Thyroid gland (tissue), 4 donors: ENCODE measurements around the gene ODAD4. TPM values are rescaled to one million over a fixed set of nuclear protein-coding genes. Genes with fewer than 3 reads are reported as not detected.

Experiments used
- DNase-seq, 2 donors: peaks; one replicate each; pipeline ENCODE4 v3.0.0-alpha.2; 2019
- H3K27ac ChIP-seq, 3 donors: fragments of 200-600 bp; sonication (generic); 1 replicate in 2 of 3; 2 replicates in 1 of 3; pipeline ENCODE4 v1.5.1; 2016 to 2019; ENCODE audit warnings: mild to moderate bottlenecking in 1 of 3, moderate library complexity in 1 of 3
- H3K27me3 ChIP-seq: fragments of 200-600 bp; sonication (generic); one replicate; pipeline ENCODE4 v1.5.1; 2019
- H3K36me3 ChIP-seq, 2 donors: fragments of 200-600 bp; sonication (generic); one replicate each; pipeline ENCODE4 v1.5.1; 2016 to 2019
- H3K4me1 ChIP-seq, 2 donors: fragments of 200-600 bp; sonication (generic); one replicate each; pipeline ENCODE4 v1.5.1; 2017 to 2019
- H3K4me3 ChIP-seq, 3 donors: fragments of 200-600 bp; sonication (generic); replicated peaks in 1 of 3; 1 replicate in 2 of 3; 2 replicates in 1 of 3; pipeline ENCODE4 v1.5.1; 2016; ENCODE audit warnings: mild to moderate bottlenecking in 1 of 3
- H3K9me3 ChIP-seq: fragments of 200-600 bp; sonication (generic); one replicate; pipeline ENCODE4 v1.5.1; 2017
- POLR2A ChIP-seq, 2 donors: fragments of 450-650 bp; IDR thresholded peaks; one replicate each; pipeline ENCODE4 v1.6.1; 2017; ENCODE audit warnings: antibody characterized with exemption in 2 of 2, mild to moderate bottlenecking in 2 of 2, moderate library complexity in 1 of 2
- WGBS, 2 donors: methylation state at CpG; one replicate each; pipeline ENCODE4 v1.1.5; 2017; 5-methylcytosine and 5-hydroxymethylcytosine counted together
- intact Hi-C: fragments of 100-400 bp; cut with DNase I; formaldehyde crosslinking; loops from one replicate; pipeline ENCODE4 v1.15.1; 2023
- total RNA-seq, 4 donors: library from RNA; depleted of rRNA; stranded (reverse); fragments of >200 nt; gene quantifications; one replicate each; pipeline ENCODE4 v1.2.3, GENCODE V29; 2016
- TF ChIP-seq, protein P1 (sequence below), 6 experiments: fragments of 200-600 bp in 3 of 6; fragments of 450-650 bp in 3 of 6; sonication (generic) in 3 of 6; IDR thresholded peaks; one replicate each; pipeline ENCODE4 v1.5.1; 2016 to 2019; ENCODE audit warnings: antibody characterized with exemption in 6 of 6, mild to moderate bottlenecking in 2 of 6, inconsistent platforms in 1 of 6, moderate library complexity in 1 of 6

ODAD4 gene
- total RNA-seq, 4 donors from 2014 or later = 3.0 to 8.2 (median 3.8) TPM

DNA sequence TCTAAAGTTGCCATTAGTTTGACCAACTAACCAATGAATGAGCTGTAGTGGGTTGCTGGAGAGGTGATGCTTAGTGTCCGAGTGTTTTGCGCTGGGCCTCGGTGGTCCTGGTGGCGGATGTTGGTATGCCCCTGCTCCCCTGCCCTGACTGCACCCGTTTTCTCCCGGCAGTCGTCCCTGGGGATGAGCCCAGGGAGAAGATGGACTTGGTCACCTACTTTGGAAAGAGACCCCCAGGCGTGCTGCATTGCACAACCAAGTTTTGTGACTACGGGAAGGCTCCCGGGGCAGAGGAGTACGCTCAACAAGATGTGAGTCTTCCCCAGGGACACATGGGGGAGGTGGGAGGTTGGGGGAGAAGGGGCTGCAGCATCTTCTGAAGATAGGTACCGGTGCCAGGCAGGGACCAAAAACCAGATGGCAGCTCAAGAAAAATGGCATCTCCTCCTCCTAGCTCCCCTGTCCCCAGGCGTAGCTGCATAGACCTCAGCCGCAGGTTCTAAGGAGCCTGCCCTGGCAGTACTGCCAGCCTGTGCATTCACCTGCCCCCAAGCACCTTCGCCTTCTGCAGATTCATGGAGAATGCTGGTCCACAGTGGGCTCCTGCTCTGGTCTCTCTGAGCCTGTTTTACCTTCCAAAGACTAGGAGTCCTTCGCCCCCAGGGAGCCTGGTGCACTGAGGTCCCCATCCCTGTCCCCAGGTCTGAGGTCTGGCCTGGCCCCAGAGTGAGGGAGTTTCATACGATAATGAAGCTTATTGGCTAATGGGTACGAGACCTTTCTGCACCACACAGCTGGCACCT, 41.5 kb downstream of the ODAD4 start:
- H3K4me3 ChIP-seq = no peak overlapping the region
- H3K4me1 ChIP-seq = peaks cover 6 to 35% of the 10 kb centered on the region in 2 donors
- no peak for DNase-seq
- TF ChIP-seq, protein P1, sequence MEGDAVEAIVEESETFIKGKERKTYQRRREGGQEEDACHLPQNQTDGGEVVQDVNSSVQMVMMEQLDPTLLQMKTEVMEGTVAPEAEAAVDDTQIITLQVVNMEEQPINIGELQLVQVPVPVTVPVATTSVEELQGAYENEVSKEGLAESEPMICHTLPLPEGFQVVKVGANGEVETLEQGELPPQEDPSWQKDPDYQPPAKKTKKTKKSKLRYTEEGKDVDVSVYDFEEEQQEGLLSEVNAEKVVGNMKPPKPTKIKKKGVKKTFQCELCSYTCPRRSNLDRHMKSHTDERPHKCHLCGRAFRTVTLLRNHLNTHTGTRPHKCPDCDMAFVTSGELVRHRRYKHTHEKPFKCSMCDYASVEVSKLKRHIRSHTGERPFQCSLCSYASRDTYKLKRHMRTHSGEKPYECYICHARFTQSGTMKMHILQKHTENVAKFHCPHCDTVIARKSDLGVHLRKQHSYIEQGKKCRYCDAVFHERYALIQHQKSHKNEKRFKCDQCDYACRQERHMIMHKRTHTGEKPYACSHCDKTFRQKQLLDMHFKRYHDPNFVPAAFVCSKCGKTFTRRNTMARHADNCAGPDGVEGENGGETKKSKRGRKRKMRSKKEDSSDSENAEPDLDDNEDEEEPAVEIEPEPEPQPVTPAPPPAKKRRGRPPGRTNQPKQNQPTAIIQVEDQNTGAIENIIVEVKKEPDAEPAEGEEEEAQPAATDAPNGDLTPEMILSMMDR (IDR thresholded peaks at IDR 0.05) = no peak
- no peak for TF ChIP-seq POLR2A (IDR thresholded peaks at IDR 0.05)
- intact Hi-C loops = loop anchor here (5.0 kb wide), 1 partner anchor 50 kb away; the partner anchor contains the start of gene NKIRAS2
- H3K27me3 ChIP-seq = no peaks in the 10 kb centered on the region
- no peak overlapping the region for H3K27ac ChIP-seq
- H3K36me3 ChIP-seq = peaks cover 41 to 47% of the 10 kb centered on the region in 2 donors
- H3K9me3 ChIP-seq = no peaks in the 10 kb centered on the region
- WGBS, 2 donors = 85 to 86% methylated on average over 9 to 18 of the region's 18 CpGs

DNA sequence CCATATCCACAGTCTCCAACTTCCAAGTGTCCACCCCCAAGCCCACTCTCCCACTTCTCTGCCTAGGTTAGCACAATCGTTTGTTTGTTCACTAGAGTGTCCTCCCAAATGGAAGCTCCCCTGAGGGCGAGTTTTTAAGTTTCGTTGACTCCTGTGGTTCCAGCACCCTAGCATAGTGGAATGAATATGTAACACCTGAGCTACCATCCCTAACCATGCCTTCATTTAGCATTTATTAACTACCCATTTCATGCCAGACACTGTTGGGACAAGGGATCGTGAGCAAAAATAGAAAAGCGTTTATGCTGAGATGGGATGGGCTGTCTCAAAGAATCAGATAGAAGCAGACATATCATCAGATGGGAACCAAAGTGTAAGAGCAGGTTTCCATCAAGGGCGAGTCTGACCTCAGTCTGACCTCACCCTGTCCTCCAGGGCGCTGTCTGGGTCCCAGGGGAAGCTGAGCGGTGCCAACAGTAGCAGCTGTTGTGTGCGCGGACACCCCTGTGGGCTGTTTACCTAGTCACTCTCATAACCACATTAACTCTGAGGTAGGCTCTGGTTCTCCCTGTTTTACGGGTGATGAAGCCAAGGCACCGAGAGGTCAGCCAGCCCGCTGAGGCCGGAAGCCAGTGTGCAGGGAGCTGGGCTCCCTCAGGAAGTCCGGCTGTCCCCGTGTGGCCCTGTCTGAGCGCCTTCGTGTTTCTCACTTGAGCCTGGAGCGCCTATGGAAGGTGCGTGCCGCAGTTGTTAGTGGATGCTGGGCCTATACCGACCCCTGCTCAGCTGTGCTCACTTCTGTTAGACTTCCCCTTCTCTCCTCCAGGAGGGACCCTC, 42.4 kb downstream of the ODAD4 start:
- Histone ChIP-seq H3K4me1 (peaks cover 0 to 30% of the 10 kb centered on the region in 2 donors), H3K4me3 (no peak overlapping the region), H3K27ac (no peak overlapping the region), H3K27me3 (no peaks in the 10 kb centered on the region), H3K36me3 (peaks cover 49 to 50% of the 10 kb centered on the region in 2 donors), H3K9me3 (no peaks in the 10 kb centered on the region)
- WGBS, 2 donors = 77 to 83% methylated on average over 22 of the region's 22 CpGs
- TF ChIP-seq, protein P1 (IDR thresholded peaks at IDR 0.05) = no peak
- no peak for TF ChIP-seq POLR2A (IDR thresholded peaks at IDR 0.05)
- no peak for DNase-seq
- intact Hi-C loops = loop anchor here (5.0 kb wide), 1 partner anchor 50 kb away; the partner anchor contains the start of gene NKIRAS2

DNA sequence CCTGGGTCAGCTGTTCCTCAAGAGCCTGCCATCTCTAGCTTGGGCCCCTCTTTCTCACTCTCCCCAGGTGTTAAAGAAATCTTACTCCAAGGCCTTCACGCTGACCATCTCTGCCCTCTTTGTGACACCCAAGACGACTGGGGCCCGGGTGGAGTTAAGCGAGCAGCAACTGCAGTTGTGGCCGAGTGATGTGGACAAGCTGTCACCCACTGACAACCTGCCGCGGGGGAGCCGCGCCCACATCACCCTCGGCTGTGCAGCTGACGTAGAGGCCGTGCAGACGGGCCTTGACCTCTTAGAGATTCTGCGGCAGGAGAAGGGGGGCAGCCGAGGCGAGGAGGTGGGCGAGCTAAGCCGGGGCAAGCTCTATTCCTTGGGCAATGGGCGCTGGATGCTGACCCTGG, 43.0 kb downstream of the ODAD4 start:
- no peak for DNase-seq
- H3K36me3 ChIP-seq = peaks cover 53 to 55% of the 10 kb centered on the region in 2 donors
- no peaks in the 10 kb centered on the region for H3K27me3 ChIP-seq
- peaks cover 0 to 28% of the 10 kb centered on the region in 2 donors for H3K4me1 ChIP-seq
- H3K27ac ChIP-seq = no peak overlapping the region
- no peaks in the 10 kb centered on the region for H3K9me3 ChIP-seq
- WGBS, 2 donors = 90% methylated on average over 9 to 19 of the region's 19 CpGs
- H3K4me3 ChIP-seq = no peak overlapping the region
- intact Hi-C loops = loop anchor here (5.0 kb wide), 1 partner anchor 49 kb away; the partner anchor contains the start of gene NKIRAS2
- TF ChIP-seq, protein P1 (IDR thresholded peaks at IDR 0.05) = no peak
- TF ChIP-seq POLR2A (IDR thresholded peaks at IDR 0.05) = no peak

DNA sequence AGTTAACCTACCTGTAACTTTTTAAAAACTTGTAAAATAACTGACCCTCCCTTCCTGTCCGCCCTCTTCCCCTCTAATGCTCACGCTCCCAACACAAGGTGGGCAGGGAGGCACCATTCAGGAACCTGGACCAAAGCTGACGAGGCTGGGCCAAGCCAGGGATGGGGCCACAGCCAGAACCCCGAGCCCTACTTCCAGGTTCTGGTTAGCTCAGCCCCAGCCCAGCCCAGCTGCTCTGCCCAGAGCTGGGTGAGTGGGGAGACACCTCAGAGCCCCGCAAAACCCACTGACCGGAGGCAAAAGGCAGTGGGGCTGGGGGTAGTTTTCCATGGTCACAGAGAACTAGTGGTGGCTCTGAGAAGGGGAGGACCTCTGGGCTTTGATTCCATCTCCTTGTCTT, 43.6 kb downstream of the ODAD4 start:
- peaks cover 0 to 28% of the 10 kb centered on the region in 2 donors for H3K4me1 ChIP-seq
- H3K27me3 ChIP-seq = no peaks in the 10 kb centered on the region
- H3K9me3 ChIP-seq = no peaks in the 10 kb centered on the region
- TF ChIP-seq POLR2A (IDR thresholded peaks at IDR 0.05) = no peak
- TF ChIP-seq, protein P1 (IDR thresholded peaks at IDR 0.05) = no peak
- H3K27ac ChIP-seq = no peak overlapping the region
- intact Hi-C loops = loop anchor here (5.0 kb wide), 1 partner anchor 48 kb away; the partner anchor contains the start of gene NKIRAS2
- DNase-seq = no peak
- WGBS, 2 donors = 69 to 96% methylated on average over 4 to 6 of the region's 6 CpGs
- no peak overlapping the region for H3K4me3 ChIP-seq
- H3K36me3 ChIP-seq = peaks cover 55 to 56% of the 10 kb centered on the region in 2 donors
